HCT116 (cell line): ENCODE measurements around the gene STIMATE. TPM values are rescaled to one million over a fixed set of nuclear protein-coding genes. Genes with fewer than 3 reads are reported as not detected.

Experiments
- ATAC-seq: fragments of 200-7000 bp; cut with Tn5 transposase; 2 replicates; pipeline ENCODE4 v1.9.1; 2020; ENCODE audit warnings: mild to moderate bottlenecking, moderate library complexity
- BruUV-seq: library from RNA; stranded (reverse); fragments of 400-500 nt; replicated peaks from 2 replicates; lab custom pipeline; 2021; lab: Mats Ljungman, UMichigan
- CTCF ChIA-PET: fragments of 300-600 bp; sonication (Branson Sonifier 250); formaldehyde crosslinking; loops from one replicate; lab custom pipeline; 2021; ENCODE audit warnings: antibody characterized with exemption; lab: Charles Lee
- POLR2A ChIA-PET: fragments of 300-600, 350-600 bp; sonication (Branson Sonifier 250); formaldehyde crosslinking; loops from one replicate; lab custom pipeline; 2021; ENCODE audit warnings: antibody characterized with exemption; lab: Charles Lee
- RAD21 ChIA-PET, 2 experiments: fragments of 300-600 bp; sonication (Branson Sonifier 250); formaldehyde crosslinking; loops; one replicate each; lab custom pipeline; 2023; ENCODE audit warnings: low total read pairs in 2 of 2; ENCODE audit not compliant: uncharacterized antibody in 2 of 2, unreplicated experiment in 2 of 2, low non-redundant PET in 1 of 2; lab: Charles Lee
- DNase-seq: peaks from one replicate; pipeline ENCODE4 v3.0.0-alpha.2; 2010; ENCODE audit warnings: low read depth, low spot score
- H2AFZ ChIP-seq: fragments of 200-600 bp; shearing (Covaris generic), sonication (generic); 2 replicates; pipeline ENCODE4 v1.6.1; 2017; ENCODE audit warnings: low read depth, mixed run types, mixed read lengths, antibody characterized with exemption, low read length; ENCODE audit not compliant: poor library complexity, severe bottlenecking
- H3K27ac ChIP-seq: 2 replicates; pipeline ENCODE4 v1.5.1; 2012; ENCODE audit warnings: low read depth, low read length
- H3K27me3 ChIP-seq: fragments of 200-600 bp; sonication (generic); 2 replicates; pipeline ENCODE4 v1.6.1; 2016; ENCODE audit warnings: mixed run types, low read length, mixed read lengths; ENCODE audit not compliant: insufficient read depth
- H3K36me3 ChIP-seq, 2 experiments: fragments of 200-500 bp in 1 of 2; fragments of 200-600 bp in 1 of 2; sonication (Bioruptor generic) in 1 of 2; sonication (generic) in 1 of 2; 2 replicates each; pipeline versions ENCODE4 v1.5.1 to v1.6.1; 2014 to 2016; ENCODE audit warnings: low read length in 2 of 2, inconsistent platforms in 1 of 2, mixed read lengths in 1 of 2, mixed run types in 1 of 2; ENCODE audit not compliant: insufficient read depth in 2 of 2, control insufficient read depth in 1 of 2
- H3K4me1 ChIP-seq, 2 experiments: fragments of 200-600 bp in 1 of 2; sonication (generic) in 1 of 2; 2 replicates each; pipeline versions ENCODE4 v1.5.1 to v1.6.1; 2012 to 2017; ENCODE audit warnings: low read length in 2 of 2, inconsistent platforms in 1 of 2, mild to moderate bottlenecking in 1 of 2, mixed read lengths in 1 of 2, mixed run types in 1 of 2, moderate library complexity in 1 of 2; ENCODE audit not compliant: insufficient read depth in 2 of 2, control insufficient read depth in 1 of 2
- H3K4me2 ChIP-seq: fragments of 200-600 bp; sonication (generic); 2 replicates; pipeline ENCODE4 v1.6.1; 2017; ENCODE audit warnings: mixed run types, low read length, mixed read lengths
- H3K4me3 ChIP-seq, 2 experiments: fragments of 200-600 bp in 1 of 2; sonication (generic) in 1 of 2; replicated peaks in 1 of 2; 2 replicates each; pipeline ENCODE4 v1.5.1; 2011 to 2016; ENCODE audit warnings: low read length in 2 of 2, control low read depth in 1 of 2, low read depth in 1 of 2, mild to moderate bottlenecking in 1 of 2, mixed read lengths in 1 of 2, mixed run types in 1 of 2
- H3K79me2 ChIP-seq: fragments of 200-600 bp; sonication (generic); 2 replicates; pipeline ENCODE4 v1.6.1; 2017; ENCODE audit warnings: mild to moderate bottlenecking, mixed run types, low read length, moderate library complexity, mixed read lengths; ENCODE audit not compliant: insufficient read depth
- H3K9ac ChIP-seq: fragments of 200-600 bp; sonication (generic); 2 replicates; pipeline ENCODE4 v1.6.1; 2016; ENCODE audit warnings: low read length, mixed read lengths
- H3K9me2 ChIP-seq: fragments of 200-600 bp; sonication (generic), shearing (Covaris generic); 2 replicates; pipeline ENCODE4 v1.6.1; 2017; ENCODE audit warnings: mixed run types, mild to moderate bottlenecking, moderate library complexity; ENCODE audit not compliant: insufficient read depth
- H3K9me3 ChIP-seq, 2 experiments: fragments of 200-500 bp in 1 of 2; fragments of 200-600 bp in 1 of 2; sonication (Bioruptor generic) in 1 of 2; sonication (generic) in 1 of 2; 2 replicates each; pipeline ENCODE4 v1.6.1; 2014 to 2017; ENCODE audit warnings: low read length in 2 of 2, mixed read lengths in 2 of 2, inconsistent platforms in 1 of 2, low read depth in 1 of 2, mild to moderate bottlenecking in 1 of 2, mixed run types in 1 of 2, moderate library complexity in 1 of 2; ENCODE audit not compliant: control insufficient read depth in 1 of 2, insufficient read depth in 1 of 2
- H4K20me1 ChIP-seq: fragments of 200-600 bp; sonication (generic), shearing (Covaris generic); 2 replicates; pipeline ENCODE4 v1.6.1; 2017; ENCODE audit warnings: mixed run types, mild to moderate bottlenecking, moderate library complexity; ENCODE audit not compliant: insufficient read depth
- CBX3 ChIP-seq: IDR thresholded peaks from 2 replicates; pipeline ENCODE4 v1.6.1; 2012; ENCODE audit warnings: low read depth
- ELF1 ChIP-seq: IDR thresholded peaks from 2 replicates; pipeline ENCODE4 v1.6.1; 2012; ENCODE audit warnings: low read depth, borderline replicate concordance
- EZH2phosphoT487 ChIP-seq: fragments of 200-600 bp; IDR thresholded peaks from 2 replicates; pipeline ENCODE4 v1.6.1; 2018; ENCODE audit warnings: antibody characterized with exemption, borderline replicate concordance
- REST ChIP-seq: IDR thresholded peaks from 2 replicates; pipeline ENCODE4 v1.6.1; 2012; ENCODE audit warnings: low read depth
- SP1 ChIP-seq: IDR thresholded peaks from 2 replicates; pipeline ENCODE4 v1.6.1; 2012; ENCODE audit warnings: low read depth
- ZBTB33 ChIP-seq: IDR thresholded peaks from 2 replicates; pipeline ENCODE4 v1.6.1; 2011; ENCODE audit warnings: mild to moderate bottlenecking, low read length, moderate library complexity; ENCODE audit not compliant: insufficient replicate concordance; ENCODE audit errors: extremely low read depth
- ZFX ChIP-seq: fragments of 450-650 bp; IDR thresholded peaks from 2 replicates; pipeline ENCODE4 v1.6.1; 2017
- intact Hi-C: fragments of 100-400 bp; cut with micrococcal nuclease; formaldehyde crosslinking; loops from 2 replicates; pipeline ENCODE4 v1.10.0; 2022
- total RNA-seq: library from RNA; stranded (reverse); gene quantifications from one replicate; pipeline ENCODE4 v1.2.1, GENCODE V29; 2021; ENCODE audit not compliant: unreplicated experiment

The STIMATE gene
- total RNA-seq, 1 experiment from 2014 or later = 20.2 TPM

- CTCF ChIA-PET = no interaction called here
- H3K9me3 ChIP-seq = no peaks in the 10 kb centered on the region
- H3K9ac ChIP-seq = no peak overlapping the region
- no peaks in the 10 kb centered on the region for H3K27me3 ChIP-seq
- peaks cover 0 to 6% of the 10 kb centered on the region in 2 experiments; a peak in 1 of 4 replicates for H3K4me1 ChIP-seq
- intact Hi-C loops = no loop called here
- no peak for DNase-seq
- H4K20me1 ChIP-seq = no peaks in the 10 kb centered on the region
- no peaks in the 10 kb centered on the region for H3K79me2 ChIP-seq
- no peak overlapping the region for H3K4me3 ChIP-seq
- no peak overlapping the region for H3K4me2 ChIP-seq
- H3K36me3 ChIP-seq = no peaks in the 10 kb centered on the region
- no peak for TF ChIP-seq EZH2phosphoT487
- TF ChIP-seq ZBTB33 = no peak
- TF ChIP-seq ELF1 = no peak
- no peak for TF ChIP-seq SP1
- no peak for TF ChIP-seq ZFX
- no peak for TF ChIP-seq CBX3
- TF ChIP-seq REST = no peak
- H3K27ac ChIP-seq = no peak overlapping the region
- no peak for ATAC-seq
- H3K9me2 ChIP-seq = no peaks in the 10 kb centered on the region
- POLR2A ChIA-PET = no interaction called here
- RAD21 ChIA-PET = no interaction called here
- BruUV-seq = no TSS peak
- H2AFZ ChIP-seq = no peak overlapping the region
Observed at GRCh38 chr3:52817221-52817620, 80.1 kb downstream of the STIMATE start.
